Measurements from ENCODE around the gene TMEM190. TPM values are rescaled to one million over a fixed set of nuclear protein-coding genes. Genes with fewer than 3 reads are reported as not detected.

Gene TMEM190
- total and polyA plus RNA-seq, 2 donors (not counting 1 experiment from before 2014, with no cell fraction given), result not detected

- ATAC-seq (ENCODE audit: low read depth), result no peak
- no peaks in the 10 kb centered on the region for H4K20me1 ChIP-seq (ENCODE audit: control insufficient read depth, insufficient read depth, low read length, poor library complexity, severe bottlenecking)
- peak overlapping the region; percentile 99 for H3K4me2 ChIP-seq (replicated peaks; ENCODE audit: low read depth, low read length, poor library complexity, severe bottlenecking)
- no peak for TF ChIP-seq CTCF (IDR thresholded peaks at IDR 0.05)
- TF ChIP-seq EZH2 (IDR thresholded peaks at IDR 0.05; ENCODE audit: borderline replicate concordance, insufficient read depth, low read depth, low read length, poor library complexity, severe bottlenecking), result no peak
- peaks cover 0 to 7% (median 0%) of the 10 kb centered on the region in 3 donors for H3K9me3 ChIP-seq (ENCODE audit: control extremely low read depth in 1 of 3, control insufficient read depth in 2 of 3, insufficient read depth in 1 of 3, low read length in 2 of 3)
- Mint-ChIP-seq H3K9me3 (ENCODE audit: insufficient read depth) (no peaks in the 10 kb centered on the region), H3K4me3 (peak overlapping the region; percentile 94), H3K4me1 (peaks cover 20% of the 10 kb centered on the region), H3K27ac (peak overlapping the region; percentile 93), H3K27me3 (peaks cover 16% of the 10 kb centered on the region)
- CTCF ChIA-PET, result interaction anchor here (0.6 to 1.8 kb wide), 13 partner anchors 9 to 266 kb away, joined by 3 to 12 read pairs (median 5); partner anchors contain the start of genes PPP6R1, TMEM238 and ZNF865
- peaks cover 0 to 23% (median 9%) of the 10 kb centered on the region in 4 experiments for H3K27me3 ChIP-seq (replicated peaks in 1 of 4; ENCODE audit: control extremely low read depth in 1 of 4, control insufficient read depth in 3 of 4, insufficient read depth in 4 of 4, low read length in 3 of 4)
- POLR2A ChIA-PET, result interaction anchor here (0.7 to 1.8 kb wide), 14 partner anchors 34 to 1181 kb away, joined by 3 to 12 read pairs (median 4); partner anchors contain the start of genes FIZ1, HSPBP1, LENG1 and SYT5
- peaks cover 16 to 28% of the 10 kb centered on the region in 2 donors for H3K4me1 ChIP-seq (ENCODE audit: control insufficient read depth in 2 of 2, insufficient read depth in 2 of 2, low read length in 2 of 2)
- H3K79me2 ChIP-seq (ENCODE audit: control insufficient read depth, insufficient read depth, low read length), result peaks cover 17% of the 10 kb centered on the region
- peaks cover 0 to 10% of the 10 kb centered on the region in 2 experiments for H3K36me3 ChIP-seq (replicated peaks in 1 of 2; ENCODE audit: control extremely low read depth in 1 of 2, control insufficient read depth in 1 of 2, extremely low read depth in 1 of 2, insufficient read depth in 2 of 2, low read length in 1 of 2)
- H3K4me3 ChIP-seq (ENCODE audit: control extremely low read depth in 1 of 5, extremely low read depth in 1 of 5, insufficient read depth in 1 of 5, low read depth in 2 of 5, low read length in 4 of 5), result peak overlapping the region; percentile 41 to 81 (median 59)
- H2AFZ ChIP-seq (ENCODE audit: insufficient read depth, low read depth, low read length, poor library complexity, severe bottlenecking), result peak overlapping the region; percentile 38
- WGBS (ENCODE audit: insufficient coverage), result 3% methylated on average over 33 of the region's 44 CpGs
- DNase-seq, result peak; percentile 52
- intact Hi-C loops (cut with micrococcal nuclease), result loop anchor here (1.0 to 5.0 kb wide), 10 partner anchors 14 to 1473 kb away; partner anchors contain the start of genes COX6B2, HSPBP1, ISOC2 and MYADM
- peak overlapping the region; percentile 31 to 68 for H3K27ac ChIP-seq (ENCODE audit: low read length in 2 of 2)
- H3K9ac ChIP-seq (ENCODE audit: low read length), result peak overlapping the region; percentile 74
Measured at GRCh38 chr19:55339889-55340783, 36.5 kb upstream of the TMEM190 start.

All from B cell (primary cell).